K562 (cell line): ENCODE results near the gene TTC31. TPM values are rescaled to one million over a fixed set of nuclear protein-coding genes. Genes with fewer than 3 reads are reported as not detected.

Source experiments
- ATF3 ChIP-seq, 2 experiments: fragments of 450-650 bp in 1 of 2; sonication (generic) in 1 of 2; formaldehyde crosslinking in 1 of 2; IDR thresholded peaks in 1 of 2; conservative IDR thresholded peaks in 1 of 2; 2 replicates each; pipeline versions ENCODE4 v1.6.1 to v1.8.1; 2016 to 2023; ENCODE audit warnings: mild to moderate bottlenecking in 2 of 2, moderate library complexity in 2 of 2, inconsistent platforms in 1 of 2, missing genetic modification reagents in 1 of 2
- CC2D1A ChIP-seq: fragments of 450-650 bp; IDR thresholded peaks from 2 replicates; pipeline ENCODE4 v1.6.1; 2017; ENCODE audit warnings: mild to moderate bottlenecking
- FOXJ3 ChIP-seq: sonication (generic); formaldehyde crosslinking; IDR thresholded peaks from 2 replicates; pipeline ENCODE4 v1.4.0; 2020; ENCODE audit warnings: mild to moderate bottlenecking, missing genetic modification reagents
- KDM4B ChIP-seq, 2 experiments: fragments of 450-650 bp in 1 of 2; sonication (generic) in 1 of 2; IDR thresholded peaks; 2 replicates each; pipeline ENCODE4 v1.6.1; 2016 to 2017; ENCODE audit warnings: borderline replicate concordance in 2 of 2, antibody characterized with exemption in 1 of 2, low read depth in 1 of 2, mild to moderate bottlenecking in 1 of 2
- KLF1 ChIP-seq: fragments of 450-650 bp; IDR thresholded peaks from 2 replicates; pipeline ENCODE4 v1.6.1; 2016; ENCODE audit warnings: missing genetic modification characterization, missing compliant biosample characterization
- MYC ChIP-seq, 2 experiments: fragments of 250-450 bp in 1 of 2; sonication (Bioruptor Pico) in 1 of 2; IDR thresholded peaks; 2 replicates each; pipeline versions ENCODE4 v1.5.1 to v1.6.1; 2012 to 2021; ENCODE audit warnings: low read depth in 2 of 2, borderline replicate concordance in 1 of 2, improper control_type of control experiment in 1 of 2, low read length in 1 of 2, mild to moderate bottlenecking in 1 of 2, moderate library complexity in 1 of 2
- RBM15 ChIP-seq: fragments of 200-400 bp; formaldehyde crosslinking; IDR thresholded peaks from 2 replicates; pipeline ENCODE4 v1.6.1; 2018; ENCODE audit warnings: mild to moderate bottlenecking, low read length, moderate library complexity; ENCODE audit not compliant: insufficient read depth
- REST ChIP-seq, 2 experiments: fragments of 450-650 bp; formaldehyde crosslinking in 1 of 2; IDR thresholded peaks; 2 replicates each; pipeline versions ENCODE4 v1.4.0 to v1.6.1; 2014 to 2020; ENCODE audit warnings: mild to moderate bottlenecking in 2 of 2, borderline replicate concordance in 1 of 2, low read depth in 1 of 2
- SIN3B ChIP-seq: fragments of 450-650 bp; IDR thresholded peaks from 2 replicates; pipeline ENCODE4 v1.6.1; 2017; ENCODE audit warnings: low read depth, mild to moderate bottlenecking, moderate library complexity
- SREBF1 ChIP-seq: fragments of 150-350 bp; IDR thresholded peaks from 2 replicates; pipeline ENCODE4 v1.6.1; 2014; ENCODE audit warnings: antibody characterized with exemption, low read depth, low read length, borderline replicate concordance
- TCF3 ChIP-seq: sonication (generic); formaldehyde crosslinking; IDR thresholded peaks from 2 replicates; pipeline ENCODE4 v1.4.0; 2020; ENCODE audit warnings: mild to moderate bottlenecking, missing genetic modification reagents
- ZC3H8 ChIP-seq: fragments of 450-650 bp; IDR thresholded peaks from 2 replicates; pipeline ENCODE4 v1.6.1; 2017
- ZNF175 ChIP-seq: fragments of 200-800 bp; sonication (Bioruptor generic); IDR thresholded peaks from 2 replicates; pipeline ENCODE4 v1.6.1; 2016; ENCODE audit warnings: low read depth, mild to moderate bottlenecking, missing genetic modification characterization, missing compliant biosample characterization
- polyA plus RNA-seq, 8 experiments: library from polyadenylated mRNA; depleted of rRNA in 4 of 8; stranded (reverse) in 5 of 8; unstranded in 3 of 8; fragments of >200 nt; fragmentation: Nextera tagmentation in 2 of 8; fragmentation: Illumina TruSeq in 1 of 8; extraction: Ambion mirVana in 2 of 8; extraction: Trizol in 1 of 8; gene quantifications; 2 replicates each; pipeline versions ENCODE4 v1.2.1 to v1.2.3, GENCODE V29; 2011 to 2014; ENCODE audit warnings: inconsistent platforms in 1 of 8, missing spikeins in 1 of 8
- total RNA-seq, 7 experiments: library from RNA; depleted of rRNA in 6 of 7; stranded (reverse); fragments of >200 nt in 6 of 7; fragmentation: Illumina TruSeq in 2 of 7; extraction: Trizol in 2 of 7; gene quantifications; 2 replicates each; pipeline versions ENCODE4 v1.2.1 to v1.2.3, GENCODE V29; 2011 to 2021; ENCODE audit warnings: low replicate concordance in 1 of 7
- TF ChIP-seq, protein P1 (sequence below): sonication (generic); formaldehyde crosslinking; IDR thresholded peaks from 2 replicates; pipeline ENCODE4 v1.8.0; 2022; ENCODE audit warnings: mild to moderate bottlenecking, missing genetic modification reagents

Gene TTC31
- total and polyA plus RNA-seq, 9 of the 15 experiments (the other 6 are each of a cell fraction or from before 2014, with no cell fraction given): 4.7 to 30.5 (median 15.9) TPM

DNA sequence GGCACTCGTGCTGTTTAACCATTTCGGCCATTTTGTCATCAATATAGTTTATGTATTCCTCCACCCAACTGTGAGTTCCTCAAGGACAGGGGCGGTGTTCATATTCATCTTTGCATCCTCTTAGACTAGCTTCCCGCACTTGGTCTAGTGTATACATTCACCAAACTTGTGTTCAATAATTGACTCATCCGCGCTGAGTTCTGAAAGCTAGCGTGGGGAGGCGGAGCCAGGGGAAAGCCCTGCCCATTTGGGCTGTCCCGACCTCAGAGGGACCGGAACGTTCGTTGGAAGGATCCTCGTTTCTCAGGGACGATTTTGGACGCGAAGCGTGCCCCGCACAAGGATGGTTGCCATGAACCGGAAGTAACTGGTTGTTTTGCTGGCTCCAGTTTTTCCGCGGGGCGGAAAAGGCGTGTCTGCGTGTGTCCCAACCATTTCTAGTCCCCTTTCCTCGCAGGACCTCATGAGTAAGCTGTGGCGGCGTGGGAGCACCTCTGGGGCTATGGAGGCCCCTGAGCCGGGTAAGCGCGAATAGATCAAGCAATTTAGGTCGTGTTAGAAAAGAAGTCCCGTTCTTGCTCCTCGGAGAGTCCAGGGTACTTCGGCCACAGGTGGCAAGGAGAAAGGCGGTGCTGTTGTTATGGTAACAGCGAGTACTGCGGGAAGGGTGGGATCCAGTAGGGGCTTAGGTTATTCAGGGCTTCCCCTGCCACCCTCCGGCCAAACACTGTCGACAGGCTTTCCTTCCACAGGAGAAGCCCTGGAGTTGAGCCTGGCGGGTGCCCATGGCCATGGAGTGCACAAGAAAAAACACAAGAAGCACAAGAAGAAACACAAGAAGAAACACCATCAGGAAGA, 28.0 kb upstream of the TTC31 start, which contains the start of gene INO80B (continued):
- TF ChIP-seq REST (IDR thresholded peaks at IDR 0.05; ENCODE audit: borderline replicate concordance) (peak; percentile 58), REST (CRISPR knock-in tag; IDR thresholded peaks at IDR 0.05; ENCODE audit: low read depth) (no peak), SREBF1 (peak; percentile 64; the same call in 1 of the 2 replicates), FOXJ3 (no peak), ZC3H8 (no peak), KLF1 (tag) (peak; percentile 81), KDM4B (IDR thresholded peaks at IDR 0.05; ENCODE audit: borderline replicate concordance in 2 of 2, low read depth in 1 of 2) (peak in 1 of 2 experiments; percentile 96; a peak in 2 of 4 replicates), RBM15 (no peak), ZNF175 (peak; percentile 30; the same call in 1 of the 2 replicates), SIN3B (peak; percentile 81), CC2D1A (no peak), TCF3 (peak; percentile 17; the same call in 1 of the 2 replicates), ATF3 (IDR thresholded peaks at IDR 0.05) (peak; percentile 48; the same call in 1 of the 2 replicates), ATF3 (CRISPR knock-in tag; conservative IDR thresholded peaks at IDR 0.05) (peak; percentile 86; the same call in 1 of the 2 replicates), MYC (IDR thresholded peaks at IDR 0.05; ENCODE audit: low read depth, low read length) (peak; percentile 78), MYC (CRISPR knock-in tag; IDR thresholded peaks at IDR 0.05; ENCODE audit: borderline replicate concordance, low read depth) (peak; percentile 69; the same call in 1 of the 2 replicates)
- TF ChIP-seq, protein P1, sequence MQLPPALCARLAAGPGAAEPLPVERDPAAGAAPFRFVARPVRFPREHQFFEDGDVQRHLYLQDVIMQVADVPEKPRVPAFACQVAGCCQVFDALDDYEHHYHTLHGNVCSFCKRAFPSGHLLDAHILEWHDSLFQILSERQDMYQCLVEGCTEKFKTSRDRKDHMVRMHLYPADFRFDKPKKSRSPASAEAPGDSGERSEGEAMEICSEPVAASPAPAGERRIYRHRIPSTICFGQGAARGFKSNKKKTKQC: peak; percentile 52; the same call in 1 of the 2 replicates
